Measurements from ENCODE around the gene TBC1D2B. TPM values are rescaled to one million over a fixed set of nuclear protein-coding genes. Genes with fewer than 3 reads are reported as not detected.

Gene TBC1D2B
- total RNA-seq, 1 donor from 2014 or later: 69.8 TPM

- intact Hi-C loops (cut with DNase I): no loop called here
- H3K27me3 ChIP-seq (ENCODE audit: low read depth): no peaks in the 10 kb centered on the region
- peaks cover 74% of the 10 kb centered on the region for H3K4me1 ChIP-seq
- H3K4me3 ChIP-seq: no peak overlapping the region
- H3K36me3 ChIP-seq: peaks cover 47% of the 10 kb centered on the region
- no peak overlapping the region for H3K27ac ChIP-seq
- no peak for DNase-seq
- ATAC-seq: no peak
- no peaks in the 10 kb centered on the region for H3K9me3 ChIP-seq
- no peak for TF ChIP-seq CTCF (IDR thresholded peaks at IDR 0.05)
Measured at GRCh38 chr15:78045189-78045588, 32.3 kb downstream of the TBC1D2B start.

- TF ChIP-seq CTCF (IDR thresholded peaks at IDR 0.05): no peak
- Histone ChIP-seq H3K4me3 (no peak overlapping the region), H3K4me1 (peaks cover 73% of the 10 kb centered on the region), H3K27me3 (ENCODE audit: low read depth) (no peaks in the 10 kb centered on the region), H3K27ac (peak overlapping the region; percentile 21), H3K9me3 (no peaks in the 10 kb centered on the region), H3K36me3 (peaks cover 43% of the 10 kb centered on the region)
- DNase-seq (no peak), ATAC-seq (peak; percentile 21 to 22)
- intact Hi-C loops (cut with DNase I): no loop called here
Measured at GRCh38 chr15:78044407-78045155, 32.9 kb downstream of the TBC1D2B start.

DNA sequence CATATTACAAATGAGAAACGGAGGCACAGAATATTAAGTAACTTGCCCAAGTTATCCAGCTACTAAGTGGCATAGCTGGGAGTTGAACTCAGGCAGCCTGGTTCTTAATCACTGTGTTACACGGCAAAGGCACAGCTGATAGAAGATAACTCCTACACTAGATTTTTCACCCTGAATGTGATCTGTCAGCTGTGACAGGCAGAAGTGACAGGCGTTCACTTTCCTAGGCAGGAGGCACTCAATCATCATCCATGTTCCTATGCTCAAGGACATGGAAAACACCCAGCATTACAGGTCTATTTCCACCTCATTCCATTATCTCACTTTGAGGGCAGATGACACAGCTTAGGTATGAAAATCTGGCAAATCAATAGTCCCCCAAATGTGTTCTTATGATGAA is 35.6 kb downstream of the TBC1D2B start:
- ATAC-seq: no peak
- peaks cover 72% of the 10 kb centered on the region for H3K4me1 ChIP-seq
- DNase-seq: no peak
- H3K9me3 ChIP-seq: no peaks in the 10 kb centered on the region
- H3K36me3 ChIP-seq: peaks cover 43% of the 10 kb centered on the region
- H3K27ac ChIP-seq: no peak overlapping the region
- H3K4me3 ChIP-seq: no peak overlapping the region
- H3K27me3 ChIP-seq (ENCODE audit: low read depth): no peaks in the 10 kb centered on the region
- intact Hi-C loops (cut with DNase I): no loop called here
- no peak for TF ChIP-seq CTCF (IDR thresholded peaks at IDR 0.05)

DNA sequence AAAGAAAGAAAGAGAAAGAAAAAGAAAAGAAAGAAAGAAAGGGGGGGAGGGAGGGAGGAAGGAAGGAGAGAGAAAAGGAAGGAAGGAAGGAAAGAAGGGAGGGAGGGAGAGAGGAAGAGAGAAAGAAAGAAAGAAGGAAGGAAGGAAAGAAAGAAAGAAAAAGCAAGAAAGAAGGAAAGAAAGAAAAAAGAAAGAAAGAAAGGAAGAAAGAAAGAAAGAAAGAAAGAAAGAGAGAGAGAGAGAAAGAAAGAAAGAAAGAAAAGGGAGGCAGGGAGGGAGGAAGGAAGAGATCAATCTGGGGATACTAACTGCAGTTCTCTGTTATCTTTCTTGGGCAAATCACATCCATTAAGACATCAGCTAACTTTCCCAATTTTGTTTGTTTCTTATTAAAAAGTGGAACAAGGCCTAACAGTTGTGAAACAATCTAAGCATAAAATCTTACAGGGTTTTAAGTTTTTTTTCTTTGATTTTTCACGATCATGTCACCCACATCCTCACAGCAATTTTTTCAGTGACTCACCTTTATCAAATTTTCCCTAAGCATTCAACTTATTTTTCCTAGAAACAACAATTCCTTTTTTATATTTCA is 36.8 kb downstream of the TBC1D2B start:
- no peak overlapping the region for H3K27ac ChIP-seq
- no peak for DNase-seq
- no peaks in the 10 kb centered on the region for H3K27me3 ChIP-seq (ENCODE audit: low read depth)
- no peak overlapping the region for H3K4me3 ChIP-seq
- no peak for TF ChIP-seq CTCF (IDR thresholded peaks at IDR 0.05)
- peaks cover 43% of the 10 kb centered on the region for H3K36me3 ChIP-seq
- no peak for ATAC-seq
- H3K9me3 ChIP-seq: no peaks in the 10 kb centered on the region
- intact Hi-C loops (cut with DNase I): no loop called here
- peaks cover 72% of the 10 kb centered on the region for H3K4me1 ChIP-seq

DNA sequence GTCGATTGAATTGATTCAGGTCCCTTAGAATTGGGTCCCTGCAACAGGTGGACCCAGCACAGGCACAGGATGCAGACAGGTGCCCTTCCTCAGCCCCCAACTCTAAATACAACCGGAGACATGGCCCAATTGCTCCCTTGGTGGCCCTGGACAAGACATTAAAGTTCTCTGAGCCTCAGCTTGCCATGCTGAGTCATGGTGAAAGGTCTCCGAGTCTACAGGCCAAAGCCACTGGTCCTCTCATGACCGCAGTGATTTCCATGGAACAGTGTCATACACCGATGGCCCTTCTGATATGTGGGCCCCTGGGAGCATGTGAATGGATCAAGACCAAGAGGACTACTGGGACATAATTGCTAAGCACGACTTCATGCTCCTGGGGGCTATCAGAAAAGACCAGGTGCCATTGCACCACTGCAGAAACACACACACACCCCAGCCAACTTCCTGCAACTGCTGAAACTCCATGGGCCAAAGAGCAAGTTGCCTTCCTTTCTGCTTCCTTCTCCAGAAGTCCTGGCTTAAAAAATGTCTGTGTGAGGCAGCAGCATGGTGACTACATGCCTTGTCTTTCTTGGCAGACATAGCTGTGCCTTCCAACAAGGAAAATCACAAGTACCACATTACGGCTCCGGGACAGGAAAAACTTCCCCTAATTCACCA is 38.8 kb downstream of the TBC1D2B start:
- H3K36me3 ChIP-seq: peaks cover 25% of the 10 kb centered on the region
- no peaks in the 10 kb centered on the region for H3K9me3 ChIP-seq
- intact Hi-C loops (cut with DNase I): no loop called here
- no peaks in the 10 kb centered on the region for H3K27me3 ChIP-seq (ENCODE audit: low read depth)
- DNase-seq: no peak
- peak overlapping the region; percentile 19 for H3K27ac ChIP-seq
- TF ChIP-seq CTCF (IDR thresholded peaks at IDR 0.05): no peak
- no peak for ATAC-seq
- H3K4me3 ChIP-seq: no peak overlapping the region
- H3K4me1 ChIP-seq: peaks cover 73% of the 10 kb centered on the region
